Endothelial cell of umbilical vein (primary cell): ENCODE measurements around the gene TTLL5. TPM values are rescaled to one million over a fixed set of nuclear protein-coding genes. Genes with fewer than 3 reads are reported as not detected.
"Not testable (repeated sequence)": the region's sequence is repeated elsewhere in the genome, so short reads cannot be mapped to it uniquely, and the experiment has no call there.

Experiments
- BruUV-seq: library from RNA; stranded (reverse); fragments of 400-500 nt; replicated peaks from 2 replicates; lab custom pipeline; 2021; lab: Mats Ljungman, UMichigan
- CTCF ChIA-PET: fragments of 300-600, 350-600 bp; sonication (Branson Sonifier 250); formaldehyde crosslinking; loops from one replicate; lab custom pipeline; 2021; ENCODE audit warnings: antibody characterized with exemption, inconsistent platforms; lab: Charles Lee
- POLR2A ChIA-PET: fragments of 300-600, 350-600 bp; sonication (Branson Sonifier 250); formaldehyde crosslinking; loops from one replicate; lab custom pipeline; 2021; ENCODE audit warnings: antibody characterized with exemption, inconsistent platforms; lab: Charles Lee
- DNase-seq: peaks from one replicate; pipeline ENCODE4 v3.0.0-alpha.2; 2011; ENCODE audit warnings: low read depth, low spot score
- FAIRE-seq: peaks from 2 replicates; lab custom pipeline; 2011; peaks lifted over from hg19 to GRCh38; lab: Jason Lieb, UNC
- H2AFZ ChIP-seq: 2 replicates; pipeline ENCODE4 v1.6.0; 2012; ENCODE audit warnings: low read depth, low read length, control low read depth, inconsistent platforms
- H3K27ac ChIP-seq: 2 replicates; pipeline ENCODE4 v1.5.1; 2011; ENCODE audit warnings: low read depth, mild to moderate bottlenecking, control low read depth, low read length, moderate library complexity; ENCODE audit not compliant: insufficient read depth
- H3K27me3 ChIP-seq, 2 experiments: 2 replicates each; pipeline versions ENCODE4 v1.6.0 to v1.6.1; 2011; ENCODE audit warnings: low read length in 2 of 2, mixed read lengths in 1 of 2; ENCODE audit not compliant: control insufficient read depth in 2 of 2, insufficient read depth in 2 of 2
- H3K36me3 ChIP-seq, 2 experiments: 2 replicates in 1 of 2; 3 replicates in 1 of 2; pipeline ENCODE4 v1.5.1; 2011; ENCODE audit warnings: low read length in 2 of 2, mild to moderate bottlenecking in 1 of 2, moderate library complexity in 1 of 2; ENCODE audit not compliant: control insufficient read depth in 2 of 2, insufficient read depth in 2 of 2; ENCODE audit errors: extremely low read depth in 1 of 2
- H3K4me1 ChIP-seq: 3 replicates; pipeline ENCODE4 v1.5.1; 2011; ENCODE audit warnings: mild to moderate bottlenecking, low read length; ENCODE audit not compliant: control insufficient read depth, insufficient read depth; ENCODE audit errors: extremely low read depth
- H3K4me2 ChIP-seq: 2 replicates; pipeline ENCODE4 v1.6.1; 2011; ENCODE audit warnings: low read length, control low read depth, mixed read lengths; ENCODE audit not compliant: insufficient read depth
- H3K4me3 ChIP-seq, 3 experiments: fragments of 200-600 bp in 1 of 3; sonication (generic), shearing (Covaris generic) in 1 of 3; replicated peaks in 1 of 3; 2 replicates each; pipeline ENCODE4 v1.5.1; 2011 to 2016; ENCODE audit warnings: control low read depth in 3 of 3, low read length in 3 of 3, mild to moderate bottlenecking in 2 of 3, inconsistent platforms in 1 of 3, low read depth in 1 of 3, moderate library complexity in 1 of 3; ENCODE audit not compliant: insufficient read depth in 1 of 3
- H3K79me2 ChIP-seq: 2 replicates; pipeline ENCODE4 v1.6.0; 2012; ENCODE audit warnings: low read length, inconsistent platforms; ENCODE audit not compliant: control insufficient read depth, insufficient read depth
- H3K9ac ChIP-seq: replicated peaks from 2 replicates; pipeline ENCODE3; 2011; ENCODE audit warnings: low read length, control low read depth; ENCODE audit not compliant: insufficient read depth; ENCODE audit errors: extremely low read depth
- H3K9me1 ChIP-seq: replicated peaks from 3 replicates; pipeline ENCODE4 v1.6.0; 2011; ENCODE audit warnings: mild to moderate bottlenecking, low read length; ENCODE audit not compliant: control insufficient read depth, insufficient read depth; ENCODE audit errors: extremely low read depth
- H3K9me3 ChIP-seq: replicated peaks from 2 replicates; pipeline ENCODE4 v1.5.1; 2012; ENCODE audit warnings: low read length, inconsistent platforms; ENCODE audit not compliant: control insufficient read depth, insufficient read depth
- H4K20me1 ChIP-seq: replicated peaks from 2 replicates; pipeline ENCODE3; 2011; ENCODE audit warnings: mild to moderate bottlenecking, low read length; ENCODE audit not compliant: control insufficient read depth, insufficient read depth; ENCODE audit errors: extremely low read depth
- EZH2 ChIP-seq: IDR thresholded peaks from 2 replicates; pipeline ENCODE4 v1.6.1; 2012; ENCODE audit warnings: borderline replicate concordance, low read depth, mild to moderate bottlenecking, moderate library complexity, low read length, inconsistent platforms; ENCODE audit not compliant: severe bottlenecking
- FOS ChIP-seq: IDR thresholded peaks from 2 replicates; pipeline ENCODE4 v1.6.1; 2011; ENCODE audit warnings: mild to moderate bottlenecking, low read length, moderate library complexity, borderline replicate concordance; ENCODE audit not compliant: insufficient read depth
- POLR2A ChIP-seq: IDR thresholded peaks from 2 replicates; pipeline ENCODE4 v1.6.1; 2012; ENCODE audit warnings: low read depth, mild to moderate bottlenecking, control low read depth, low read length
- POLR2AphosphoS5 ChIP-seq: IDR thresholded peaks from 2 replicates; pipeline ENCODE4 v1.6.1; 2012; ENCODE audit warnings: low read depth, mild to moderate bottlenecking, control low read depth, low read length, moderate library complexity; ENCODE audit not compliant: insufficient read depth
- dilution Hi-C: fragments of 300-500 bp; cut with MboI; formaldehyde crosslinking; loops from one replicate; pipeline ENCODE4 v1.15.0; 2019; ENCODE audit warnings: low sequenced_read_pairs; ENCODE audit not compliant: extremely low pct_ligation_motif_present
- intact Hi-C: fragments of 100-400 bp; cut with micrococcal nuclease; formaldehyde crosslinking; loops from one replicate; pipeline ENCODE4 v1.10.0; 2022
- polyA plus RNA-seq, 4 experiments: library from polyadenylated mRNA; depleted of rRNA in 3 of 4; stranded (reverse) in 3 of 4; unstranded in 1 of 4; fragments of >200 nt; gene quantifications; 2 replicates each; pipeline versions ENCODE4 v1.2.1 to v1.2.3, GENCODE V29; 2011 to 2012; ENCODE audit warnings: missing spikeins in 1 of 4
- total RNA-seq: library from RNA; stranded (reverse); gene quantifications from 2 replicates; pipeline ENCODE4 v1.2.3, GENCODE V29; 2021
- TF ChIP-seq, protein P1 (sequence below): IDR thresholded peaks from 2 replicates; pipeline ENCODE4 v1.6.1; 2011; ENCODE audit not compliant: insufficient read depth, insufficient read length
- TF ChIP-seq, protein P2 (sequence below), 2 donors: IDR thresholded peaks; 1 replicate in 1 of 2; 2 replicates in 1 of 2; pipeline ENCODE4 v1.5.1; 2011; ENCODE audit warnings: low read length in 2 of 2, mild to moderate bottlenecking in 2 of 2, moderate library complexity in 2 of 2, control low read depth in 1 of 2, inconsistent platforms in 1 of 2, low read depth in 1 of 2; ENCODE audit not compliant: insufficient read depth in 1 of 2; ENCODE audit errors: extremely low read depth in 1 of 2

The TTLL5 gene
- total and polyA plus RNA-seq, 2 donors (not counting 3 experiments of a cell fraction or from before 2014, with no cell fraction given), result 33.2 to 93.6 TPM

DNA sequence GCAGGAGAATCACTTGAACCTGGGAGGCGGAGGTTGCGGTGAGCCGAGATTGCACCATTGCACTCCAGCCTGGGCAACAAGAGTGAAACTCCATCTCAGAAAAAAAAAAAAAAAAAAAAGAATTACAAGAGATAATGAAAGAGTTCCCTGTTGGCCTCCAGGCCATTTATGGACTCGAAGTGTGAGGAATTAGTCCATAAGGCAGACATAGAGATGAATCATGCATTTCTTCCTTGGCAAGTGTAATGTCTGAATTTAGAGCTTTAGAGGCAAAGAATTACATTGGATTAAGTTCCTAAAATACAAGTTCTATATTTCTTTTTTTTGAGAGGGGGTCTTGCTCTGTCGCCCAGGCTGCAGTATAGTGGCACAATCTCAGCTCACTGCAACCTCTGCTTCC, 185.6 kb downstream of the TTLL5 start:
- intact Hi-C loops, FAIRE-seq: not testable (repeated sequence)

DNA sequence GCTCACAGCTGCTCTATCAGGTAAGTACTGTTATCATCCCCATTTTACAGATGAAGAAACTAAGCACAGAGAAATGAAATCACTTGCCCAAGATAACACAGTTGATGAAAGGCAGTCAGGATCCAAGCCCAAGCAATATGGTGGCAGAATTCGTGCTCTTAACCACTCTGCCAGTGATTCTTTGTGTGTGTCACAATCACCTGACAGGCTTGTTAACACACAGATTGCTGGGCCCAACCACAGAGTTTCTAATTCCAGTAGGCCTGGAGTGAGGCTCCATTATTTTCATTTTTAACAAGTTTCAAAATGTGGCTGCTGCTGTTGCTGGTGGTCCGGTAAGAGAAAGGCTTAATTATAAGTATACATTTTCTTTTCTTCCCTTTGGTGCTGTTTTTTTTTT, 186.5 kb downstream of the TTLL5 start:
- no peak overlapping the region for H3K4me2 ChIP-seq
- FAIRE-seq (no peak), DNase-seq (no peak)
- H3K9me3 ChIP-seq, result no peaks in the 10 kb centered on the region
- no peak overlapping the region for H2AFZ ChIP-seq
- no peak overlapping the region for H3K9ac ChIP-seq
- no peaks in the 10 kb centered on the region for H3K27me3 ChIP-seq
- no peak overlapping the region for H3K27ac ChIP-seq
- no TSS peak for BruUV-seq
- ChIA-PET CTCF (no interaction called here), POLR2A (no interaction called here)
- TF ChIP-seq FOS (no peak), EZH2 (no peak), POLR2A (no peak), POLR2AphosphoS5 (no peak)
- TF ChIP-seq, protein P1, sequence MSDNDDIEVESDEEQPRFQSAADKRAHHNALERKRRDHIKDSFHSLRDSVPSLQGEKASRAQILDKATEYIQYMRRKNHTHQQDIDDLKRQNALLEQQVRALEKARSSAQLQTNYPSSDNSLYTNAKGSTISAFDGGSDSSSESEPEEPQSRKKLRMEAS, result no peak
- TF ChIP-seq, protein P2, sequence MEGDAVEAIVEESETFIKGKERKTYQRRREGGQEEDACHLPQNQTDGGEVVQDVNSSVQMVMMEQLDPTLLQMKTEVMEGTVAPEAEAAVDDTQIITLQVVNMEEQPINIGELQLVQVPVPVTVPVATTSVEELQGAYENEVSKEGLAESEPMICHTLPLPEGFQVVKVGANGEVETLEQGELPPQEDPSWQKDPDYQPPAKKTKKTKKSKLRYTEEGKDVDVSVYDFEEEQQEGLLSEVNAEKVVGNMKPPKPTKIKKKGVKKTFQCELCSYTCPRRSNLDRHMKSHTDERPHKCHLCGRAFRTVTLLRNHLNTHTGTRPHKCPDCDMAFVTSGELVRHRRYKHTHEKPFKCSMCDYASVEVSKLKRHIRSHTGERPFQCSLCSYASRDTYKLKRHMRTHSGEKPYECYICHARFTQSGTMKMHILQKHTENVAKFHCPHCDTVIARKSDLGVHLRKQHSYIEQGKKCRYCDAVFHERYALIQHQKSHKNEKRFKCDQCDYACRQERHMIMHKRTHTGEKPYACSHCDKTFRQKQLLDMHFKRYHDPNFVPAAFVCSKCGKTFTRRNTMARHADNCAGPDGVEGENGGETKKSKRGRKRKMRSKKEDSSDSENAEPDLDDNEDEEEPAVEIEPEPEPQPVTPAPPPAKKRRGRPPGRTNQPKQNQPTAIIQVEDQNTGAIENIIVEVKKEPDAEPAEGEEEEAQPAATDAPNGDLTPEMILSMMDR (IDR thresholded peaks at IDR 0.05; ENCODE audit: extremely low read depth in 1 of 2, insufficient read depth in 1 of 2, low read depth in 1 of 2, low read length in 2 of 2), result no peak
- dilution Hi-C loops, result no loop called here
- peaks cover 0 to 3% of the 10 kb centered on the region in 2 experiments for H3K36me3 ChIP-seq
- intact Hi-C loops, result no loop called here
- no peak overlapping the region for H3K4me3 ChIP-seq
- H3K4me1 ChIP-seq, result no peaks in the 10 kb centered on the region
- no peaks in the 10 kb centered on the region for H3K9me1 ChIP-seq
- H3K79me2 ChIP-seq, result no peaks in the 10 kb centered on the region
- no peaks in the 10 kb centered on the region for H4K20me1 ChIP-seq

More for the DNA sequence above, 185.6 kb downstream of the TTLL5 start:
- CTCF ChIA-PET, result interaction anchor here (1.0 to 1.7 kb wide), 3 partner anchors 52 to 137 kb away, joined by 3 to 6 read pairs (median 5); no protein-coding TSS in a partner anchor
- H3K4me1 ChIP-seq, DNase-seq, H3K4me2 ChIP-seq, H3K9ac ChIP-seq, H3K27me3 ChIP-seq, H4K20me1 ChIP-seq, H3K4me3 ChIP-seq, BruUV-seq, H3K79me2 ChIP-seq, H2AFZ ChIP-seq, H3K9me1 ChIP-seq, H3K36me3 ChIP-seq, H3K9me3 ChIP-seq, POLR2A ChIA-PET, H3K27ac ChIP-seq, dilution Hi-C loops: not testable (repeated sequence)
